Fibroblast of mammary gland (primary cell): ENCODE results near the gene ZNF664.

Experiments used
- DNase-seq: peaks from one replicate; pipeline ENCODE4 v3.0.0-alpha.2; 2010; ENCODE audit warnings: low read depth
- H3K4me3 ChIP-seq: 2 replicates; pipeline ENCODE4 v1.5.1; 2011; ENCODE audit warnings: low read depth, mild to moderate bottlenecking, low read length, moderate library complexity; ENCODE audit not compliant: control insufficient read depth
- CTCF ChIP-seq: conservative IDR thresholded peaks from 2 replicates; pipeline ENCODE4 v1.5.1; 2011; ENCODE audit warnings: low read depth, low read length, inconsistent platforms; ENCODE audit not compliant: control insufficient read depth, insufficient read depth

Gene ZNF664

GRCh38 chr12:124057691-124058090 is 84.7 kb downstream of the ZNF664 start:
- no peak overlapping the region for H3K4me3 ChIP-seq
- no peak for TF ChIP-seq CTCF
- DNase-seq, result no peak

GRCh38 chr12:124059752-124060151 is 86.7 kb downstream of the ZNF664 start:
- TF ChIP-seq CTCF, result no peak
- DNase-seq, result no peak
- H3K4me3 ChIP-seq, result no peak overlapping the region
